Ramos (cell line): ENCODE measurements around the gene SLFN13.
"Not testable (repeated sequence)": the region's sequence is repeated elsewhere in the genome, so short reads cannot be mapped to it uniquely, and the experiment has no call there.

Source experiments
- in situ Hi-C: fragments of 300-500 bp; cut with MboI; formaldehyde crosslinking; loops from one replicate; pipeline ENCODE4 v1.14.3; 2022; ENCODE audit warnings: low sequenced_read_pairs; ENCODE audit not compliant: unreplicated experiment

SLFN13 gene

GRCh38 chr17:35433075-35433894 lies 15.3 kb downstream of the SLFN13 start:
- in situ Hi-C loops: no loop called here

DNA sequence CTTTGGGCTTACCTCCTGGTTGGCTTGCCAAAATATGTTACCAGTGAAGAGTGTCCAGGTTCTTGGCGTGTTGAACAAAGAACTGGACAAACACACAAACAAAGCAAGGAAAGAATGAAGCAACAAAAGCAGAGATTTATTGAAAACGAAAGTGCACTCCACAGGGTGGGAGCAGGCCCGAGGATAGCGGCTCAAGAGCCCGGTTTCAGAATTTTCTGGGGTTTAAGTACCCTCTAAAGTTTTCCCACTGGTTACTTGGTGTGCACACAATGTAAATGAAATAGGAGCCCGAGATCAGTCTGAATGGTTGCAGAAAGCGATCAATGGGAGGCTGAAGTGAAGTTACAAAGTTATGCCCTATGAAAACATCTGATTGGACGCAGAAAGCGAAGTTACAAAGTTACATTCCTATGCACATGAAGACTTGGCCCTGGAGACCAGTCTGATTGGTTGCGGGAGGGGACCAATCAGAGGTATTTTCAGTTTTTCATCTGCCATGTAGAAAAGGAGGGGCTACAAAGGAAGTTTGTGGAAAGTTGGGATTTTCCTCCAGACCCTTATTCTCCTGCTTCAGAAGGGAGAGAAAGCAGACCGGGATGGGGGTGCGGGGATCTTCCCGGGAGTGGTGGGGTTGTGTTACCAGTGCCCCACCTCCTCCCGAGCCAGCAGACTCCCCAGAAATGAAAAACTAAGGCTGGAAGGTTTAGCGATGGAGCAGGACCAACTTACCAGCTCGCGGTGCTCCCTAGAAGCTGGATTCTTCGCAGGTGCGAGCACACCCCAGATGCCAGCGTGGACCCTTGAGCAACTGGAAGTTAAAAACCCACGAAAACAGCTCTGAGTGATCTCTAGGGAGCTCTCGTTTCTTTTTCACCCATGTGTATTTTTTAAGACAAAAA lies 16.1 kb downstream of the SLFN13 start, which contains the start of gene SLFN12:
SLFN12 (minus strand) TSS at position 325 of the 899 bp plus-strand sequence. CDS start 9,472 bp downstream, outside the sequence.
- in situ Hi-C loops: no loop called here

DNA sequence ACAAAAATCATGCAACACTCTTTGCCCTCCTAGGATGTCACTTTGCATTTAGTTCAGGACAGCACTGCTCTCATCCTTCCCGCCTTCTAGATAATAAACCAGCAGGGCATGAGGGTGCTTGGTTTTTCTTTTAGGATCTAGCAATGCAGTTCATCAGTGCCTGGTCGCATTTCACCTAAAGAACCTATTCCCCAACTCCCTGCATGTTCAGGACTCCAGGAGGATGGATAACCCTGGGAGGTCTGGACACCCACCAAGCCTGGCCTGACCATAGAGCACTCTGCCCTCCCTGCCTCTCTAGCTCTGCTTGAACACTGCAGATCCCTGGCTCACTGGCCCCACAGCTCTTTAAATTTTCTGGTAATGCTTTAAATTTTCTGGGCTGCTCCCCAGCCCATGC lies 18.9 kb downstream of the SLFN13 start:
- in situ Hi-C loops: no loop called here

- in situ Hi-C loops: no loop called here
Observed at GRCh38 chr17:35428229-35428628, 20.3 kb downstream of the SLFN13 start.

GRCh38 chr17:35423761-35424160 lies 24.8 kb downstream of the SLFN13 start:
- in situ Hi-C loops: no loop called here

DNA sequence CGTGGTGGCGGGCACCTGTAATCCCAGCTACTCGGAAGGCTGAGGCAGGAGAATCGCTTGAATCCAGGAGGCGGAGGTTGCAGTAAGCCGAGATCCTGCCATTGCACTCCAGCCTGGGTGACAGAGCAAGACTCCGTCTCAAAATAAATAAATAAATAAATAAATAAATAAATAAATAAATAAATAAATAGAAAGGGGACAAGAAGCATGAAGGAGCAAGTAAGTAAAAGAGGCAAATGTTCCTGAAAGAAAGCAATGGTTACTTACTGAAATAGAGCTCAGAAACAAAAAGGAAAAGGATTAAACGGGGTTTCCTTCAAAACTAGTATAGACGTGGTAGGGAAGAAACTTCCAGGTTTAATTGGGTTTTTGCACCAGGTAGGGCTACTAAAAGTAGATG lies 27.5 kb downstream of the SLFN13 start:
- in situ Hi-C loops: not testable (repeated sequence)

DNA sequence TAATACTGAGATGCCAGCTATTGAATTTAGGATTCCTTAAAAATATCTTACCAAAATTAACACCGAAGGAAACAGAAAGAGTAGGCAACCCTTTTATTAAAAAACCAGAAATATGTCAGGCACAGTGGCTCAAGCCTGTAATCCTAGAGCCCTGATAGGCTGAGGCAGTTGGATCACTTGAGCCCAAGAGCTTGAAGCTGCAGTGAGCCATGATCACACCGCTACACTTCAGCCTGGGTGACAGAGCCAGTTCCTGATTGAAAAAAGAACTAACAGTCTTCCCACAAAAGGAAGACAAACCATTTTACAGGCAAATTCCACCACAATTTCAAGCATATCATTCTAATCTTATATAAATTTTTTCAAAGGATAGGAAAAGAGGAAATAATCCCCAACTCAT lies 31.9 kb downstream of the SLFN13 start:
- in situ Hi-C loops: no loop called here

DNA sequence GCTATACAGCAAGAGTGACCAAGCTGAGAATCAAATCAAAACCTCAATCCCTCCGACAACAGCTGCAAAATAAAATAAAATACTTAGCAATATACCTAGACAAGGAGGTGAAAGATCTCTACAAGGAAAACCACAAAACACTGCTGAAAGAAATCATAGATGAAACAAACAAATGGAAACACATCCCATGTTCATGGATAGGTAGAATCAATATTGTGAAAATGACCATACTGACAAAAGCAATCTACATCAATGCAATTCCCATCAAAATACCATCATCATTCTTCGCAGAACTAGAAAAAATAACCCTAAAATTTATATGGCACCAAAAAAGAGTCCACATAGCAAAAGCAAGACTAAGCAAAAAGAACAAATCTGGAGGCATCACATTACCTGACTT lies 33.9 kb downstream of the SLFN13 start:
- in situ Hi-C loops: not testable (repeated sequence)

DNA sequence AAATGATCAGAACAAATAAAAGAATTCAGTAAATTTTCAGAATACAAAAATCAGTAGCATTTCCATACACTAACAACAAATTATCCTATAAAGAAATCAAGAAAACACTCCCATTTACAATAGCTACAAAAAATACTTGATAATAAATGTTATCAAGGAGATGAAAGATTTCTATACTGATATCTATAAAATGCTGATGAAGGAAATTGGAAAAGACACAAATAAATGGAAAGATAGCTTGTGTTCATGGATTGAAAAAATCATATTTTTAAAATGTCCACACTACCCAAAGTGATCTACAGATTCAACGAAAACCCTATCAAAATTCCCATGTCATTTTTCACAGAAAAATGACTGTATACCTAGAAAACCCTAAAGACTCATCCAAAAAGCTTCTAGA lies 34.3 kb downstream of the SLFN13 start:
- in situ Hi-C loops: no loop called here

- in situ Hi-C loops: no loop called here
Observed at GRCh38 chr17:35407531-35407930, 41.0 kb downstream of the SLFN13 start.

GRCh38 chr17:35406568-35406967 lies 42.0 kb downstream of the SLFN13 start:
- in situ Hi-C loops: no loop called here

- in situ Hi-C loops: no loop called here
Observed at GRCh38 chr17:35404360-35404759, 44.2 kb downstream of the SLFN13 start.

DNA sequence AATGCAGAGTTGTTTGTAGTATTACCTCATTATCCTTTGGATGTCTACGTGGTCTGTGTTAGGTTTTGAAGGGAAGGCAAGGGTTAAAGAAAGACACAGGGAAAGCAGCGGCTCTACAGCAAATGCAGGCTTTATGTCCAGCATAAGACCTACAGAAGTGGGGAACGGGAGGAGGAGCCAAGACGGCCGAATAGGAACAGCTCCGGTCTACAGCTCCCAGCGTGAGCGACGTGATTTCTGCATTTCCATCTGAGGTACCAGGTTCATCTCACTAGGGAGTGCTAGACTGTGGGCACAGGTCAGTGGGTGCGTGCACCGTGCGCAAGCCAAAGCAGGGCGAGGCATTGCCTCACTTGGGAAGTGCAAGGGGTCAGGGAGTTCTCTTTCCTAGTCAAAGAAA lies 54.8 kb downstream of the SLFN13 start:
- in situ Hi-C loops: not testable (repeated sequence)

DNA sequence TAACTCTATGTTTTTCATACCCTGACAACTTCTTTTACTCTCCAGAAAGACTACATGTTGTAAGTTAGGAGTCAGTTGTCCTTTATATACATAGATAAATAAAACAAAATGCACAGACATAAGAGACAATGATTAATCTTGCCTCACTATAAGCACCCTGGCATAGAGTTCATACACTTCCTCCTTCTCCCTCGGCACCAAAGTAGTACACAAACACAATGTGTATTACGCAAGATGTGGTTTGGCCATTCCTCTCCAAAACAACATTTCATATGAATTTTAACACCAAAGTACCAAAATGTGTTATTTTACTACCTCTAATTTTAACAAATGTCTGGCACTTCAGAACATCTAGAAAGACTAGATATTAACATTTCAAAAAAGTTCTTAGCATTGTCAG lies 57.9 kb downstream of the SLFN13 start:
- in situ Hi-C loops: no loop called here

DNA sequence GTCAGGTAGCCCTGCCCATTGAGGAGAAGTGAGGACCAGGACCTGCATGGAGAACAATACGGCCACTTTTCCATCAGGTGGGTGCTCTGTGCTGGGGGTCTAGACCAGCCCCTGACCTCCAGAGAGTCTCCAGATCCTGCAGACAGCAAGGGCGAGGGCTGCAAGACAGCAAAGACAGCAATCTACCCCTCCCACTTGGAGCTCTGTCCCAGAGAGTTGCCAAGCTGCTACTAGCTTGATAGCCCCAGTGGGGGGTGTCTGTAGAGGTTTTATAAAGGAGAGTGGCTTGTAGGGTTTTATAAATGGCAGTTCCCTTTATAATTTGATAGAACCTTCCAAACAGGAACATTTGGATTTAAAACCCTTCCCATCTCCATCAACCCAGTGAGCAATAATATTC lies 58.4 kb downstream of the SLFN13 start:
- in situ Hi-C loops: no loop called here

DNA sequence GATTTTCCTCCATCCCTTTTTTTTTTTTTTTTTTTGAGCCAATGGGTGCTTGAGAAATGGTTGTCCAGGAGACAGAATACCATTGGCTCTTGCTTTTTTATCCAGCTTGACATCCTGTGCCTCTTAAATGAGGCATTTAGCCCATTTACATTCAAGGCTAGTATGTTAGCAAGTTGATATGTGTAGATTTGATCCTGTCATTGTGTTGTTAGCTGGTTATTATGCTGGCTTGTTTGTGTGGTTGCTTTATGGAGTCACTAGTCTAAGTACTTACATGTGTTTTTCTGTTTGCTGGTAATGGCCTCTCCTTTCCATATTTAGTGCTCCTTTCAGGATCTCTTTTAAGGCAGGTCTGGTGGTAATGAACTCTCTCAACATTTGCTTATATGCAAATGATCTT lies 61.1 kb downstream of the SLFN13 start:
- in situ Hi-C loops: no loop called here
